Right forelimb (tissue), 1 donor: ENCODE measurements around the gene FEM1C.

Experiments used
- DNase-seq: peaks from one replicate; pipeline ENCODE4 v3.0.0-alpha.2; 2018

Gene FEM1C

DNA sequence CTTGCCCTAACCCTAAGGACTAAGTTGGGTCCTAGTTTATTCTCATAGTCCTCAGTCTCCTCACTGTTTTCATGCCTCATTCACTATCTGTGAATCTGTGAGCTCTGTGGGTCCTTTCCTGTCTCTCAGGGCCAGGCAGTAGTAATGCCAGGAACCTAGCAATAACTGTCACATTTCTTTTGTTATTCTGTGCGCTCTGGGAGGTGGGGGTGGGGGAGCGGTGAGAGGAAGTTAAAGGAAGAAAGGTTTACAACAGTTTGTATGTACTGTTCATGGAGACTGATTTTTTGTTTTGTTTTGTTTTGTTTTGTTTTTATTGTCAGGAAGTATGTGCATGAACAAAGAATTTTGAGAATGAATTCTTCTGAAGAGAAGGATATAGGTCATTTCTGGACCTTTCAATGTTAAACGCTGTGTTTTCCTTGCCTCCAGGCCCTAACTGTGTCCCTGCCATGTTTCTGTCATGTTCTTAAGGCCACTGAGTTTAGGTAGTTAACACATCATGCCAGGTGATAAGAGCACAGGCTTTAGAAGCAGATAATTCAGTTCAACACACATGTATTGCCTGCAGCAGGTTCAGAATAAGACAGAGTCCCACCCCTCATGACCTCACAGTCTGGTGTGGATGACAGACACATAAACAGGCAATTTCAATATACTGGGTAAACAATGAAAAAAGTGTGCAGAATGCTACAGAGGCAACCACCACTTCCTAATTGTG is 13.3 kb upstream of the FEM1C start:
- DNase-seq = no peak

DNA sequence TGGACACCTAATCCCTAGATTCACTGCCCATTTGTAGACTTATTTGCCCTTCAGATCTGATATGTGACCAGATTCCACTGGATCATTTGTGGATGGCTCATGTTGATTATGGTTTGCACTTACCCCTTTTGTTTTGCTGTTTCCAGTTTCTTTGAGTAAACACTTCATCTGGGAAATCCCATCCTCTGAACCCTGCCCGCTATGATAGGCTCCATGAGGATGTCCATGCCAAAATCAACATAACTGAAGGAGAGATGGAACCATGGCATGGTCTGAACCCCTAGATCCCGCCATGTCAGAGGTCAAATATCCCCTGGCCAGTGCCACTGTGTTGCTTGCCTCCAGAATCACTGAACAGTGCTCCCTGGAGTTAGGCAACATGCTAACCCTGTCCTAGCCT is 11.7 kb upstream of the FEM1C start:
- no peak for DNase-seq

DNA sequence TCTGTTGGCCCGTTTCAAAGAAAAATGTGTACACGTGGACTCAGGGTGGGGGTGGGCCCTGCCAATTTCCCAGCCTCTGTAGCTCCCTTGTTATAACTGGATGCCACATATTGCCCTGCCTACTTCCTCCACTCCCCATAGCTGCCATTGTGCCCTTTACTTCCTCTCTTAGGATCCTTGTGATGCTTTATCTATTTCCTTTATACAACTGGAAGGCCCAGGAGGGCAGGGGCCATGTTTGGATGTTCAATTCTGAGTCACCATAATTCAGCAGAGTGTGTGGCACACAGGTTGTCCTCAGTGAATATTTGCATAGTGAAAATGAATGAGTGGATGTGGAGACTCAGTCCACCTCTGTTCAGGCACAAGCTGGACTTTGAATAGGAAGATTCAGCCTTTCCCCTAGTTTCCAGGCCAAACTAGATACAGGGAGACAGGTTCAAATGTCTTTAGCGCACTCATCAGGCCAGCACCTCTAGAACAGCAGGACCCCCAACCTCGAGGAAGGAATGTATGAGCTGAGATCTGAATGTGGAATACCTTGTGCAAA is 10.6 kb upstream of the FEM1C start:
- DNase-seq = no peak

DNA sequence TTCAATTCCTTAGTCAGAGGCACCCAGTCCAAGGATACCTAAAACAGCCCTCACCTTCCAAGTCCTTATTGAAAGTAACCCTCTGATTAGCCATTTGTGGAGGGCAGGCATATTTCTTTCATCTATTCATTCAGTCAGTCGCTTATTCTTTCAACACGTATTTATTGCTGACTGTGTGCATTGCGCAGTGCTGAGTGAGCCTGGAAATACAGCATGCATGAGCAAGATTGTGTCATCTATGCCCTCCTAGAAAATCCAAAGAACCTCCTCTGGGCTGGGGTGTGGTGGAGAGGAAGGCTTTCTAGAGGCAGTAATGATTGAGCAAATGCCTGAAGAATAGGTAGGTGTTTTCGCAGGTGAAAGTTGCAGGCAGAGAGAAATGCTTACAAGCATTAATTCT is 8.5 kb upstream of the FEM1C start:
- no peak for DNase-seq

DNA sequence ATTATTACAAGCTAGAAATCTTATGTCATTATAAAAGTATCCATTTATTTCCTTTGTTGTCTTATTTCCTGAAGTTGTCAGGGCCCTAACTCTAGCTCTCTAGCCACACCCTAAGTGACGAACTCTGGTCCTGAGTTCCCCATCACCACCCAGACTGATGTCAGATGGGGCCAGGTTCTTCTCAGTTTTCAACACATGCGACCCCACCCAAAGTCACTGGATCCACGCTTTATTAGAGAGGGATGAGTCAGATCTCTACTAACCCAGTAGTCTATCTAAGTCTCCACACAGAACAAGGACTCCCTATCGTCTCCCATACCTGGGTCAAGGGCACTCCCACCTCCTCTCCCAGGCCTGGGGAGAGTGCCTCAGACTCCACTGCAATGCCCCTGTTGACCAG is 6.8 kb upstream of the FEM1C start:
- DNase-seq = no peak

DNA sequence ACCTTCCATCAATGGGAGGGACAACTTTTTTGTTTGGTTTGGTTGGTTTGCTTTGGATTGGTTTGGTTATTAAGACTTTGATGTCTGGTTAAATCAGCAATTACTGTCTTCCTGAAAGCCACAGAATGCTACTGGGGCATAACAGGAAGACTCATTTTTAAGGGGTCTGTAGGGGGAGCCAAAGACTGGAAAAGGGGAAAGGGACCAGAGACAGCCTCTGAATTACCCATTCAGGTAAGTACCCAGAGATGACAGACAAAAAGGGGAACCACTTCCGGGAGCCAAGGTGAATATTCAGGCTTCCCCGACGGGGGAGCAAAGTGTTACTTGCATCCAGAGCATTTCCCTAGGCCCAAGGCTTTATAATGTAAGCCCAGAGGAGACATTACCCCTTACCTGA is 4.6 kb upstream of the FEM1C start:
- no peak for DNase-seq

DNA sequence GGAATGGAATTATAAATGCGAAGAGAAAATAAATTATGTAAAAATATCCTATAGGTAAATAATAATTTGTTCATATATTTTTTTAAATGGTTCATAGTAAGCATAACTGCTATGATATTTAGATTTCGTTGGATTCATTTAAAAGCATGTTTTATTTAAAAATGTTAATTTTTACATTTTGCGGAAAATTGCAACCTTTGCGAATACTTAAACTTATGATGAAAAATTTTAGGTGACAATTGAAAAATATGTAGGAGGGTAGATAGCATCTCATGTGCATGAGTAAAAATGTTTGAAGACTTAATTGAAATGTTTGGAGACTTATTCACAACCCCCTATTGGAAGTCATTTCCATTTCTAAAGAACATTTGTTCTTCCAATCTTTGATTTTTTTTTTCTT is 4.1 kb upstream of the FEM1C start:
- no peak for DNase-seq

DNA sequence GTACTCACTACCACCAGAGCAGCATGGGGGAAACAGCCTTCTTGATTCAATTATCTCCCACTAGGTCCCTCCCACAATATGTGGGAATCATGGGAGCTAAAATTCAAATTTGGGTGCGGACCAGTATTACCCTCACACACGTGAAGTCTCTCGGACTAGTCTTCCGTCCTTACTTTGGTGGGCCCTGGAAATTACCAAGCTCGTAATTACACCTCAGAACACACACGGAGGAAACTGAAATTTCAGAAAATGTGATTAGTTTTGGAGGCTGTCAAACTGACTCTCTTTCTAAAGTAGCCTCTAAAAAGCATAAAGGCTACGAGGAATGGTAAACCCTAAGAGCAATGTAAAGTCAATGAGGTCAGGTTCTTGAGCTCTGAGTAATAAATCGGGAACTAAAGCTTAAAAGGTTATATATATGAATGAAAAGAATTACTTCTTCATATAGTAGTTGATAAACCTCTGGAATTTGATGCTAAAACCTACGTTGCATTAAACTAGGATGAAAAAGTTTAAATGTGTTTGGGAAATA is 842 bp upstream of the FEM1C start:
- no peak for DNase-seq

DNA sequence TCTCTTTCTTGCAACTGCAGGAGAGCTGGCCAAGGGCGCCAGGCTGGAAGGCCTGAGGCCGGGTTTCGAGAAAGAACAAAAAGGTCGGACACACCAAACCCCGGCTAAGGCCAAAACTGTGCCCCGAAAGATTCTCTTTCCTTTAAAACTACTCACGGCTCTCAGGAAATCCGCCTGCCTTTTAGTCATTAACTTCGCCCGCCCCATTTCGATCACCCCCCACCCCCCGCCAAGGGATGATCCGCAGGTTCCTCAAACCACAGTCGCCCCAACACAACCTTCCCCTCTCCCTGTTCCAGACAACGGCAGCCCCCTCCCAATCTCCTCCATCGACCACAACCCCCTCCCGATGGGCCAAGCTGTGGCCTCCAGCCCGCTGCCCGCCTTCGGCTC is 536 bp downstream of the FEM1C start:
- DNase-seq = no peak

DNA sequence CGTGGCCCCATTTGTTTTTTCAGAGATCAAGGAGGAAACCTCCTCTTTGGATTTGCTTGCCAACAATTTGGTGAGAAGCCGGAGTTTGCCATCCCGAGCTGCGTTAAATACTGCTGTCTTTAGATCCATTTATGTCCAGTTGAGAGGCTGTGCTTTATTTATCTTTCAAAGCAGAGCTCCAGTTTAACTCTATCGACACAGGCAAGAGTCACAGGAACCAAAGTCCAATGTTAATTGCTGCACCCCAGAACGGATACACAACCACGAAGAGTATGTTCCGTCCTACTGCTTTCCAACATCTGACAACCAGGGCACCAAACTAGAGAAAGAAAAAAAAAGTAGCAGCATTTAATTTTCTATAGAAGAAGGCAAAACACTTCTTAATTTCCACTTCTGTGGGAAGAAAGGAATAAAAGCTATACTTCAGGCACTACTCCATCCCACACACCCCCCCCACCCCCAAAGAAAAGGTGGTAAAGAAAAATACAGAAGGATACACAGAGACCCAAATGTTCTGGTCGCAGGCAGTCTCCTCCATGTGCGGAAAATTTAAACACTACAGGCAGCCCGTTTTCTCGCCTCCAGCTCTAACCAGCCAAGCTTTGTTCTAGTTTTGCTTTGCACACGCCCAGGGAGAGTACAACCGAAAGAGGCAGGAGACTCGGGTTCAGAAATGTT is 1.1 kb downstream of the FEM1C start:
- DNase-seq = no peak

DNA sequence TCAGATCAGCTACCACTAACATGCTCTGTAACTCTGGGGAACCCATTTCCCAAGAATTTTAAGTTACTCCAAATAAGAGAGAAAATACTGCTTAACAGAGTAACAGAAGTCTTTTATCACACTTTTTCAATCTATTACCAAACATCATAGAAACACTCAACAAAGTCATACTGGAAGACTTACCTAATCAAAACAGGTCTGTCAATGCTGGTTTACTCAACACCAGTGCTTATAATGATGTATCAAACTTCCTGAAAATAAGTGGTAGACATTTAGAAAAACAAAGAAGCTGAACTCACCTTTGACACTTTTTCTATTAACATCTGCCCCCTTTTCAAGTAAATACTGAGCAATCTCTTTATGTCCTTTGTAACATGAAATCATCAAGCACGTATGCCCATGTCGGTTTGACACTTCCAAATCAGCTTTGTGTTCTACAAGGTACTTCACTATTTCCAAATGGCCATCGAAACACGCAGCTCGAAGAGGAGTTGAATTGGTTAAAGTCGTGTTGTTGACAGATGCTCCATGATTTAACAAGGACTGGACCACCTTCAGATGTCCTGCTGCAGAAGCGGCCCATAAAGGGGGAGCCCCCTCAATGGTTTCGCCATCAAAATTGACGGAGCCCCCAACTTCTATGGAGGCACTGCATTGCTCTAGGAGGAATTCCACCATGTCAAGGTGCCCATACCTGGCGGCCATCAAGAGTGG is 1.8 kb downstream of the FEM1C start:
- no peak for DNase-seq

DNA sequence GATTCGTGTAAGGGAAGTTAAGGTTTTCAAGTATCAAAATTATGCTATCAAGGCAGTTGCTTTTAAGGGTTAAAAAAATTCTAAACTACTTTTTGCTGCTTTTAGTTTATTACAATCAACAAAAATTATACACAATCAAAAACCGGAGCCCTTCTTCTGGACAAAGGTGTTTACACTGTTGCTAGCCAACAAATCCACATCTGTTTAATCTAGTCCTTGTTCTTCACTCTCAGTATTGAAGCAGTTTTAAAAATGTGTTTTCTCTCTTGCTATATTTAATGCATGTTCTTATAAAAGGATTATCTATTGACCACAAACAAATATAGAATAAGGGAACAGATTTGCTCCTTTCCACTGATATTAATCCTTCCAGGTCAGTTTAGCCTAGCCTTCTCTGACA is 2.5 kb downstream of the FEM1C start:
- DNase-seq = no peak

DNA sequence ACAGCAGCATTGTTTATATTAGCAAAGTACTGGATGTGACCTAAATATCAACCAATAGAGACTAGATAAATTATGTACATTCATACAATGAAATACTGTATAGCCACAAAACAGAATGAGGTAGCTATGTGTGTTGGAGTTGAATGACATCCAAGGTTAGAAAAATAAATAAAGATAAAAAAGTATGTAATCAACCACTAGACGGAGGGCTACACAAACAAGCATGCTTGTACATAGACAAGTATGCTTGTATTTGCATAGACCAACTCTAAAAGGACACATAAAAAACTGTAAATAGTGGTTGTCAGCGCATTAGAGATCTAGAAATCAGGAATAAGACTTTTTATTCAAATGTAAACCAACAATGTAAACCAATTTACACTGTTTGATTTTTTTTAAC is 3.0 kb downstream of the FEM1C start:
- no peak for DNase-seq

DNA sequence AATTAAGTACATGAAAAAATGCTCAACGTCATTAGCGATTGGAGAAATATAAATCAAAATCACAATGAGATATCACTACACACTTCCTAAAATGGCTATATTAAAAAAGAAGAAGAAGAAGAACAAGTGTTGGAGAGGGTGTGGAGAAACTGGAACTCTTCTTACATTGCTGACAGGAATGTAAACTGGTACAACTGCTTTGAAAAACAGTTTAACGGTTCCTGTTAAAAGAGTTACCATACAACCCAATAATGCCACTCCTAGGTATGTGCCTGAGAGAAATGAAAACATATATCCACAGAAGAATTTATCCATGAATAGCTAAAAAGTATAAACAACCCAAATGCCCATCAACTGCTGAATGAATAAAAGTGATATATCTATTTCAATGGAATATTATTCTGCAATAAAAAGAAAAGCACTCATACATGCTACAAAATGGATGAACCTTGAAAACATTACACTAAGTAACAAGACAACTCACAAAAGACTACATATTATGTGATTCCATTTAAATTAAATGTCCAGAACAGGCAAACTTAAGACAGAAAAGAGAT is 9.0 kb downstream of the FEM1C start:
- no peak for DNase-seq

DNA sequence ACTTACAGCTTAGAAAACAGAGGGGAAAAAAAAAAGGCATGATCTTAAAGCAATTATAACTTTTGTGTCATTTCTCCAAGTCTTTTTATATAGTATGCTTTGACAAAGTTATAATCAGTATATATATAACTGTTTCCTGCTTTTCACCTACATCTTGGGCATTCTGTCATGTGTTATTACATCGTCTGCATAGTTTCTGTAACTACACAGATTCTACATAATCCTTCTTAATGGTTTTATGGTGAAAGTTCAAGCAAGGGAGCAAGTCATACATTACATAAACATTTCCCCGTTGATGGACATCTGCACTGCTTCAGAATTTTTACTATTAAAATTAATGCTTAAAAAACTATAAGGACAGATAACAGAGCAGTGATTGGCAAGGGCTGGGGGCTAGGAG is 12.1 kb downstream of the FEM1C start:
- DNase-seq = no peak

DNA sequence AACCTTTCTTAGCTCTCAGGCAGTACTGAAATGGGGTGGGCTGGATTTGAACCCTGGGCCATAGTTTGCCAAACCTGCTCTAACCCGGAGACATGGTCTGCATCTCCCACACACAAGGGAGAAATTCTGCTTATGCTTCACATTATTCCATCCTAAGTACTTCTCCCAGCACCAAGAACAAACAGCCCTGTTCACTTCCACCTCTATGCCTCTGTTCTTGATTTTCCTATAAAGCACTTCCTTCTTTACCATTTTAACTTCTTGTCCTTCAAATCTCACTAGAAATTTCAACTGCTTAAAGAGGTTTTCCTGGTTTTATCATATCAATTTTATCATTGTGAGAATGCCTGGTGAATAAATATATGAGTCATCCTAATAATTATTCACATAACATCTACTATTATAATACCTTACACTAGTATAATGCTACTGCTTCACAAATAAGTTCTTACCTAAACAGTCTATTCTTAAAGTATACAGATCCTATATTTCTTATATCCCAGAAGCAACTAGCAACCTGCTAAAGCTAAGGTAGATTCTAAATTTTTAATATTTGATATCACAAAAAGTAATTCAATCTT is 12.7 kb downstream of the FEM1C start:
- DNase-seq = no peak

DNA sequence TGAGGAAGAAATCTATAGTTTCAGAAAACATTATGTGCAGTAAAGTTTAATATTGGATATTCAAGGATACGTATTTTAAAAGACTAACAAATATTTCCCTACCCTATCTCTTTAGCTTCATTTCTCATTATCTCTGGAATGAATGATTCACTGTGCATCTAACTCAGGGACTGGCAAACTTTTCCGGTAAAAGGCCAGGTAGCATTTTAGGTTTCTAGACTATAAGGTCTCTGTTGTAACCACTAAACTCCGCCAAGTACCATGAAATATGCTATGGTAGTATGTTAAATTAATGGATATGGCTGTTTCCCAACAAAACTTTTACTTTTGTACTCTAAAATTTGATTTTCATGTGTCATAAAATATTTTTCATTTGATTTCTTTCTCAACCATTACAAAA is 13.2 kb downstream of the FEM1C start:
- DNase-seq = no peak

DNA sequence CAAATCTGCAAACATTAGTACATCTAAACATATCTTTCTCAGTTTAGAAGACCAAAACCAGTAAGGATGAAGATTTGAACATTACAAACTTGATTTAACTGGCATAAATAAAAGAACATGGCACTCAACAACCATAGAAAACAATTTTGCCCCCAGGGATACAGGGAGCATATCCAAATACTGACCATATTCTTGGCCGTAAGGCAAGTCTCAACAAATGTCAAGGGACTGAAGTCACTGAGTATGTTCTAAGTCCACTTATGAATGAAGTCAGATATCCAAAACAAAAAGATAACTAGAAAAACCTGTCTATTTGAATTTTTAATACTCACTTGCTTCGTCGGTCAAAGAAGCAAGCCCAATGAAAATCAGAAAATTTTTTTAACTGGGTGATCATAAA is 14.1 kb downstream of the FEM1C start:
- DNase-seq = no peak

DNA sequence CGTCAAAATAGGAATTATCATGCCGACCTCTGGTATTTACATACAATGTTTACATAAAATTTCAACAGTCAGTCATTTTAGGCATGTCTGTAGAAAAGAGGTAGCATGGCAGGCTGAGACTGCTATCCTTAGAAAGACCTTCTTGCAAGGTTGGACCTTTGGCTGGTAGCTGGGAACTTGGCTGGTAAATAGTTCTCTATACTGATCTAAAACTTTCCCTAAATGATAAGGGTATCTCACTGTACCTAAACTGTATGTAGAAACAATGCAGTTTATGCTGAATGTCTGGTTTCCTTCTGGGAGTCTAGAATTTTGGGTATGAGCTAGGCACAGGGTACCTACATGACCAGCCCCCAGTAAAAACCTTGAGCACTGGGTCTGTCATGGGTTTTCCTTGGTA is 18.0 kb downstream of the FEM1C start:
- DNase-seq = no peak

DNA sequence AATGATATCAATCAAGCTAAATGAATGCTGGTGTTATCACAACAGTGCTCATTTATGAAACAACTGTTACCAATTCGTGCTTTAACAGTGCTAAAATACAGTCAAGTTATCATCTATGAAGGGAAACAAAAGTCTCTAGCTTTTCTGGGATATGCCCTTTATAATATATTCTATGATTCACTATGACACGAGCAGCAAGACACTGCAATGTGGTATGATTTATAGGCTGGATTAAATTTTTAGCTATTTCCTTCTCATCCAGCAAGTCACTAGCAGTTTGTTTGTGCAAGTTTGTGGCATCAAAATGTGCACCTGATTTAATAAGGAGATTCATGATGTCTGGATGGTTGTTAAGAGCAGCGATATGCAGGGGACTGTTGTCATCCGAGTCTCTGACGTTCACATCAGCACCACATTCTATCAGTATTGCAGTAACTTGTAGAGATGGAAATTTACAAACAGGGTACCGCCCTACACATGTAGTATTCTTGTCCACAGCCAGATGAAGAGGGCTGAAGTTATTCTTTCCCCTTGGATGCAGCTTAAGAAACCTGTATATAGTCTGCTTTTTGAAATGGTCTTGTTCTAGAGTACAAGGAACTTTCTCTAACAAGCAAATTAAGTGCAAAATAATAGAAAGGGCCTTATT is 20.3 kb downstream of the FEM1C start:
- no peak for DNase-seq

DNA sequence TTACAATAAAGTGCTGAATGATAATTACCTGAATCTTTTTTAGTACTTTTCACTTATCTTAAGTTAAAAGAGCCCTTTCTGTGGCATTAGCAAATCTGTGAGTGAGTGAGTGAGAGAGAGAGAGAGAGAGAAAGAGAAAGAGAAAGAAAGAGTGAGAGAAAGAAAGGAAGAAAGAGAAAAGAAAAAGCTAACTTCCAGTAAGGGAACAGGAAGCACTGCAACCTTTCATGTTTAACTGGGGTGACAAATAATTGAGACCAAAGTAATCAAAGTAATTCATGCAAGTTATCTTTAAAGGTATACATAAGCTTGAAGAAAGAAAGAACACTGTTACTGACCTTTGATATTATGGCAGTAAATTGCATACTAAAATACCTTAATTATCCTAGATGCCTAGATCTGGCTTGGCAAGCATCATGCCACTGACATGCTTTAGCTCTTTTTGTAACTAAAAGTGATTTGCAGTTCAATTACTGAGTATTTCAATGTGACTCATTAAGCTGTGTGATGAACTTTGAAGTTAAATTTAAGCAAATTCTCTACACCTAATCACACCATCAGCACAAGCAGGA is 21.7 kb downstream of the FEM1C start:
- no peak for DNase-seq

DNA sequence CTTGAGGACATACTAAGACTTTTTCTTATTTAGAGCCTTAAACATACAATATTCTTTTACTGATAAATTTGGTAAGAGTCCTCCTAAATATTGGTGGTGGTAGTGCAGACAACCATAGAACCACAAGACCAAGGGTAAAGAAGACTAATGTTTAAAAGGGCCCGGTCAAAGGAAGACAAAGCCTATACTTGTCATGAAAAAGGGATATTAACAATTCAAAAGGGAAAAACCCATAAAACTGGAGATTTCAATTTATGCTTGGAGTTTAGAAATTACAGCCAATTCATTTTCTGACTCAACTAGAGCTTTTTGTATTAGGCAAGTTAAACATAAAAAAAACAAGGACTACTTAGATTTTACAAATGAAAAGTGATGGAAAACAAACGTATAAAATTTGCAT is 24.4 kb downstream of the FEM1C start:
- no peak for DNase-seq
